GM19025 (cell line): ENCODE results near the gene EXOC4.
"Not testable (repeated sequence)": the region's sequence is repeated elsewhere in the genome, so short reads cannot be mapped to it uniquely, and the experiment has no call there.

Source experiments
- ATAC-seq: cut with Tn5 transposase; IDR thresholded peaks from one replicate; pipeline ENCODE4 v1.9.1; 2021; ENCODE audit warnings: mild to moderate bottlenecking, low read depth, moderate library complexity; ENCODE audit not compliant: unreplicated experiment

The EXOC4 gene

GRCh38 chr7:134073276-134073675, 820.4 kb downstream of the EXOC4 start:
- ATAC-seq, result no peak

- ATAC-seq, result no peak
Measured at GRCh38 chr7:134075799-134076198, 822.9 kb downstream of the EXOC4 start.

GRCh38 chr7:134077560-134077959, 824.7 kb downstream of the EXOC4 start:
- ATAC-seq, result not testable (repeated sequence)

- no peak for ATAC-seq
Measured at GRCh38 chr7:134078991-134079390, 826.1 kb downstream of the EXOC4 start.

GRCh38 chr7:134081695-134082094, 828.8 kb downstream of the EXOC4 start:
- ATAC-seq, result no peak

GRCh38 chr7:134083766-134084487, 831.0 kb downstream of the EXOC4 start:
- ATAC-seq, result no peak

GRCh38 chr7:134084488-134085144, 831.7 kb downstream of the EXOC4 start:
- peak; percentile 51 for ATAC-seq

GRCh38 chr7:134085311-134085710, 832.4 kb downstream of the EXOC4 start:
- ATAC-seq, result no peak

- ATAC-seq, result no peak
Measured at GRCh38 chr7:134086998-134087735, 834.3 kb downstream of the EXOC4 start.

- no peak for ATAC-seq
Measured at GRCh38 chr7:134088199-134088598, 835.3 kb downstream of the EXOC4 start.

- no peak for ATAC-seq
Measured at GRCh38 chr7:134089446-134089845, 836.6 kb downstream of the EXOC4 start.

GRCh38 chr7:134098072-134098471, 845.2 kb downstream of the EXOC4 start:
- ATAC-seq, result no peak

GRCh38 chr7:134101716-134102115, 848.8 kb downstream of the EXOC4 start:
- no peak for ATAC-seq

GRCh38 chr7:134104166-134104565, 851.3 kb downstream of the EXOC4 start:
- ATAC-seq, result no peak

- ATAC-seq, result no peak
Measured at GRCh38 chr7:134105841-134106240, 853.0 kb downstream of the EXOC4 start.

- ATAC-seq, result no peak
Measured at GRCh38 chr7:134108802-134109201, 855.9 kb downstream of the EXOC4 start.

GRCh38 chr7:134113655-134114054, 860.8 kb downstream of the EXOC4 start:
- no peak for ATAC-seq

GRCh38 chr7:134114992-134115391, 862.1 kb downstream of the EXOC4 start:
- no peak for ATAC-seq
